Epithelial cell of prostate (primary cell): ENCODE data around the gene DNAAF5.
"Not testable (repeated sequence)": the region's sequence is repeated elsewhere in the genome, so short reads cannot be mapped to it uniquely, and the experiment has no call there.

Experiments used
- DNase-seq: peaks from one replicate; pipeline ENCODE4 v3.0.0-alpha.2; 2011; ENCODE audit warnings: low read depth, low spot score
- H3K27ac ChIP-seq: fragments of 450-650 bp; 2 replicates; pipeline ENCODE4 v1.5.1; 2017; ENCODE audit warnings: mild to moderate bottlenecking

DNAAF5 gene

GRCh38 chr7:778271-778967, 51.9 kb downstream of the DNAAF5 start:
- no peak overlapping the region for H3K27ac ChIP-seq
- DNase-seq: no peak

DNA sequence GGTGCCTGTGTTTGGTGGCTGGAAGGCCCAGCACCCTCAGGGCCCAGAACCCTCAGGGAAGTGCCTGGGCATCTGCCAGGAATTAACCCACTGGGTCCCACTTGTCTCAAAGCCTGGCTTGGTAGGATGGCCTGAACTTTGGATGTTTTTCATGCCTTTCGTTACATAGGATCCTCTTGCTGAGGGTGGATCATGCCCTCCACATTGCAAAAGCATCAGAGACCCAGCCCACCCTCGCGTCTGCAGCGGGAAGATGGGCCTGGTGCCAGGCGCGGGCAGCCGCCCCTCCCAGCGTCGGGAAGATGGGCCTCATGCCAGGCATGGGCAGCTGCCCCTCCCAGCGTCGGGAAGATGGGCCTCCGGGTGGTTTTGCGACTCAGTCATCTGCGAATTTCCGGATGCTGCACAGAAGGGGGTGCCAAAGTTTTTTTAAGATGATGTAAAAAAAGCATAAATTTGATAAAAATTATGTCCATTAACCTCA, 52.5 kb downstream of the DNAAF5 start:
- no peak for DNase-seq

DNA sequence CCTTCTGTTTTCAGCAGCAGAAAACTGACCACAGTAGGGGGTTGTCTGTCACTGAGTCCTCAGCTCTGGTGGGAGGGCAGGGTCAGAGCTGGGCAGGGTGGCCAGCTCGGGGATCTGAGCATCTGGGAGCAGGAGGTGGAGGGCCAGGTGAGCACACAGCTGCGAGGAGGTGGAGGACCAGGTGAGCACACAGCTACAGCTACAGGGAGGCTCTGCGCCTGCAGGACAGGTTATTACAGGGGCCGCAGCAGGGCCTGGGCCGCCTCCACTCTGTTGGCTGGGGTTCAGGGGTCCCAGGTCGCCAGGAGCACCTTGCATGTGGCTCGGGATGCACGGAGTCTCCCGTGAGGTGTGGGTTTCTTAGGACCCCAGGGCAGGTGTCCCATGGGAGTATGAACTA, 53.0 kb downstream of the DNAAF5 start:
- DNase-seq: no peak
- no peak overlapping the region for H3K27ac ChIP-seq

More for the DNA sequence above, 52.5 kb downstream of the DNAAF5 start:
- no peak overlapping the region for H3K27ac ChIP-seq

DNA sequence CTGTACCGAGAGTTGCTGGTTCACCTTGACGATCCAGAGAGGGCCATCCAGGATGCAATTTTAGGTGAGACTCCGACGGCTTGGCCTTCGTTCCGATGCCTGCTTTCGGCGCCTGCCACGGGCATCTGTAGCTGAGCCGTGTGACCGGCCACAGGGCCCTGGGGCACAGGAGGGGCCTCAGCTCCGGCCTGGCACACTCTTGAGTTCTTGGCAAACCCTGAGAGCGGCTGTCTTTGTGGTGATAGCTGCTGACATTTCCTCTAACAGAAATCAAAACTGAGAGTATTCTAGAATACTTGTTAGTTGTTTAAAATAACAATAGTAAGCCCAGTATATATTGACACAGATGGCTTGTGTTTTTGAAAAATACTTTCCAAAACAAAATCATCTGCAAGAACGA, 53.6 kb downstream of the DNAAF5 start:
- no peak overlapping the region for H3K27ac ChIP-seq
- DNase-seq: no peak

GRCh38 chr7:780516-780915, 54.0 kb downstream of the DNAAF5 start:
- DNase-seq: no peak
- H3K27ac ChIP-seq: no peak overlapping the region

DNA sequence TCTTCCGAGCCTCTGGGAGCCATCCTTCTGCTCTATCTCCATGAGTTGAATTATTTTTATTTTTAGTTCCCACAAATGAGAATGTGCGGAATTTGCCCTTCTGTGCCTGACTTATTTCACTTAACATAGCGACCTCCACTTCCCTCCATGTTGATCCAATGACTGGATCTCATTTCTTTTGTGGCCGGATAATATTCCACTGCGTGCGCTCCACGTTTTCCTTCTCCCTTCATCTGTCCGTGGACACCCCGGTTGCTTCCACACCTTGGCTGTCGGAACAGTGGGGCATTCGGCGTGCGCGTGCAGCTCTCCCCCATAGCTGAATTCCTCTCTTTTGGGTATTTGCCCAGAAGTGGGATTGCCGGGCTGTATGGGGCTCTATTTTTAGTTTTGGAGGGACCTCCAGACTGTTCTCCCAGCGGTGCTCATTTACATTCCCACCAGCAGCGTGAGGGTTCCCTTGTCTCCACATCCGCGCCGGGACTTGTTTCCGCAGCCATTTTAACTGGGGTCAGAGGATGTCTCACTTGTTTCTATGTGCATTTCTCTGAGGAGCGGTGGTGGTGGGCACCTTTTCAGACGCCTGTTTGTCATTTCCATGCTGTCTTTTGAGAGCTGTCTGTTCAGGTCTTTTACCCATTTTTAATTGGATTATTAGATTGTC, 54.8 kb downstream of the DNAAF5 start:
- DNase-seq: no peak
- H3K27ac ChIP-seq: no peak overlapping the region

GRCh38 chr7:781936-782529, 55.5 kb downstream of the DNAAF5 start:
- no peak overlapping the region for H3K27ac ChIP-seq
- DNase-seq: no peak

GRCh38 chr7:782718-783449, 56.4 kb downstream of the DNAAF5 start:
- DNase-seq: no peak
- H3K27ac ChIP-seq: no peak overlapping the region

DNA sequence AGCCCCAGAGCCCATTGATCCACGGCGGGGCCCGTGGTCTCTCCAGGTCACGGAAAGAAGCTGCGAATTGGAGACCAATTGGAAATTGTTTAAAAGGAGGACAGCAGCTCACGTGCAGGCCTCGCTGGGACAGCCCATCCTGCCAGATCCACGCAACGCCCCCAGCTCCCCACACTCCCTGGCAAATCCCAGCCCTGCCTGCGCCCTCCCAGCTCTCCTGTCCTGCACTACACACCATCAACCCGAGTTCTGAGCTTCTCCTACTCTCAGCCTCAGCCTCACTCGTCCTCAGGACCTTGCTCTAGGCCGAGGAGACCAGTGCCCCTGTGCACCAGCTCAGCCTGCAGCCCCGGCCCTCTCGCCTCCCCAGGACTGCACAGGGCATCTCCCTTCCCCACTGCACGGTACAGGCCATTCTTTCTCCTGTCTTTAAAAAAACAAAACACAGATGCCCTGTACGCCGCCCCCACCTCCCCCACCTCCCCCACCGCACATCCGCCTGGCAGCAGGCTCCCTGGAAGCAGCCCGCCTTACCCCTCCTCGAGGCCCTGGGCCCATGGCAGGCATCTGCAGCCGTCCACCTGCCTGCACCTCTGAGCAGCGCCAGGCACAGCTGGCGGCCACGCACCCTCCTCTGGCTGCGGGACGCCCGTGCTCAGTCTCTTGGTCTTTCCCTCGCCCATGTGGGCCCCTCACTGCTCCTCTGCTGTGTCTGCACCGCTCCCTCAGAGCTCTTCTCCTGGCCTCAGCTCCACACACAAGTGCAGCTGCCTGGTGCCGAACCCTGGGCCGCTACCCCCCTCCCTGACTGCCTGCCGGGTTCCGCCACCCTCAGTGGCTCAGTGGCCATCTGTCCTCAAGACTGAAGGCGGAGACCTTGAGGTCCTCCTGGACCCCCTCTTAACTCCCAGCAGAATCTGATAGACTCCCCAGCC, 57.3 kb downstream of the DNAAF5 start:
- no peak overlapping the region for H3K27ac ChIP-seq
- no peak for DNase-seq

GRCh38 chr7:784971-785370, 58.5 kb downstream of the DNAAF5 start:
- no peak overlapping the region for H3K27ac ChIP-seq
- DNase-seq: no peak

- no peak for DNase-seq
- H3K27ac ChIP-seq: no peak overlapping the region
These were observed 58.9 kb downstream of the DNAAF5 start for GRCh38 chr7:785416-785815.

GRCh38 chr7:786472-787255, 60.2 kb downstream of the DNAAF5 start:
- DNase-seq: no peak
- H3K27ac ChIP-seq: no peak overlapping the region

DNA sequence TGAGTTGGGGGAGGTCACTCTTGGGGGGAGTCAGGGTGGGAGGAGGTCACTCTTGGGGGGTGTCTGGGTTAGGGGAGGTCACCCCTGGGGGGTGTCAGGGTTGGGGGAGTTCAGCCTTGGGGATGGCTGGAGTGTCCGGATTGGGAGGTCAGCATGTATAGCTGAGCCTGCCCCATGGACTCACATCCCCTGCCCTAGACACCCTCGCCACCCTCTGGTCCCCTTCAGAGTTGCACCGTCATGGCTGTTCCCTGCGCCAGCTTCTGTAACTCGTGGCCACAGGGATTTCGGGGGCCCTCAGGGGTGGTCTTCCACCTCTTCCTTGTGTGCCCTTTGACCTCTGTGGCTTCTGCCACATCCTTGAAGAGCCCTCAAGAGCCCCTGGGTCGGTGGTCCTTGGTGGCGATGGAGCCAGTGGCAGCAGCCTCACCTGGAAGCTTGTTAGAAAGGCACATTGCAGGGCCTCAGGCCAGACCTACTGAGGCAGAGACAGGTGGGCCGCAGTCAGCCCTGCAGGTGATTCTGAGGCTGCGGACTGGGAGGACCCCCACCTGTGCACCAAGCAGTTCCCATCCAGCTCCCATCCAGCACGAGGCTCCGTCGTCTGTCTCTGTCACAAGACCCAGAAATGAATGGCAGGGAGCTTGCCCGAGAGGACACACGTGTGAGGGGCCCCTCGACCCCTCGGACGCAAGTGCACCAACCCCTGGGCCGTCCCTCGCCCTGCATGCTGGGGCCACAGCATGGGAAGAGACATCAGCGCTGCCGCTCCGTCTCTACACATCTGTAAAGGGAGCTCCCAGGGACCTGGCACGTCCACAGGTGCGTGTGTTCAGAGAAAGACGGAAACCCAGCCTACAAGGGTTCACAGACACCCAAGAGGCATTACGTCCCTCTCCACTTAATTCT, 61.1 kb downstream of the DNAAF5 start:
- no peak for DNase-seq
- no peak overlapping the region for H3K27ac ChIP-seq

DNA sequence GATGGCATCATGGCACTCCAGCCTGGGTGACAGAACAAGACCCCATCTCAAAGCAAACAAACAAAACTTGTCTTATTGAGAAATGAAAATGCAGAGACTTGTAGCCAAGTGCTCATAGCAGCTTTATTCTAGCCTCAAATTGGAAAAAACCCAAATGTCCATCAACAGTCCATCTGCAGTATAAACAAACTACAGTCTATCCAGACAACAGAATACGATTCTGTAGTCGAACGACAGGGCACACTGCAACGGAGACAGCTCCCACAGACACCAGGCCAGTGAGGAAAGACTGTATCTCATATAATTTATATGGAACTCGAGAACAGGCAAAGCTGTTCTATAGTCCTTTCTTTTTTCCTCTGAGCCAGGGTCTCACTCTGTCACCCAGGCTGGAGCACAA, 65.0 kb downstream of the DNAAF5 start:
- no peak for DNase-seq
- no peak overlapping the region for H3K27ac ChIP-seq

DNA sequence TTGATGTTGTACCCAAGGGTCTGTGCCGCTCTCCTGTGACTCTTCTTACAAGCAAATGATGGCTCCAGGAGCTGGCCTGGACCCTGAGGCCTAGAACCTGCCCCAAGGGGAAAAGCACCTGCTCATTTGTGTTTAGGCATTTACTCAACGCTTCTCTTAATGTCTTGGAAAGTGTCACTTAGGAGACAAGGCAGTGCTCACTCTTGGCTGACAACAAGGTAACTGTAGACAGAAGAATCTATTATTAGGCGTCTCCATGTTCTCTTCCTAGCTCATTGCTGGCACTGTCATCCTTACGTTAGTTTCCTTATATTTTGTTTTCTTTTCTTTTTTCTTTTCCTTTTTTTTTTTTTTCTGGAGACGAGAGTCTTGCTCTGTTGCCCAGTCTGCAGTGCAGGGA, 67.7 kb downstream of the DNAAF5 start:
- no peak overlapping the region for H3K27ac ChIP-seq
- no peak for DNase-seq

DNA sequence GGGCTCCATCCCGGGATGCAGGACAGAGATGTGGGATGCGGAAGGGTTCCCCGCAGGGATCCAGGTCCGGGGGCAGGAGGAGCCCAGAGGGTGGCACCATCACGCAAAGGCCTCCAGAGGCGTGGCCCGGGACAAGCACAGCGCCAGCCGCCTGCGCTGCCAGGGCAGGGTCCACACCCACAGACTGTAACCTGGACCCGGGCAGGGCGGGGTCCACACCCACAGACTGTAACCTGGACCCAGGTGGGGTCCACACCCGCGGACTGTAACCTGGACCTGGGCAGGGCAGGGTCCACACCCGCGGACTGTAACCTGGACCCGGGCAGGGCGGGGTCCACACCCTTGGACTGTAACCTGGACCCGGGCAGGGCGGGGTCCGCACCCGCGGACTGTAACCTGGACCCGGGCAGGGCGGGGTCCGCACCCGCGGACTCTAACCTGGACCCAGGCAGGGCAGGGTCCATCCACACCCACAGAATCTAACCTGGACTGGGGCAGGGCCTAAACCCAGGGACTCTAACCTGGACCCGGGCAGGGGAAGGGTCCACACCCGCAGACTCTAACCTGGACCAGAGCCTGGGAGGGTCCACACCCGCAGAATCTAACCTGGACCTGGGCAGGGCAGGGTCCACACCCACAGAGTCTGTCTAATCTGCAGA, 68.3 kb downstream of the DNAAF5 start:
- no peak for DNase-seq
- H3K27ac ChIP-seq: no peak overlapping the region

DNA sequence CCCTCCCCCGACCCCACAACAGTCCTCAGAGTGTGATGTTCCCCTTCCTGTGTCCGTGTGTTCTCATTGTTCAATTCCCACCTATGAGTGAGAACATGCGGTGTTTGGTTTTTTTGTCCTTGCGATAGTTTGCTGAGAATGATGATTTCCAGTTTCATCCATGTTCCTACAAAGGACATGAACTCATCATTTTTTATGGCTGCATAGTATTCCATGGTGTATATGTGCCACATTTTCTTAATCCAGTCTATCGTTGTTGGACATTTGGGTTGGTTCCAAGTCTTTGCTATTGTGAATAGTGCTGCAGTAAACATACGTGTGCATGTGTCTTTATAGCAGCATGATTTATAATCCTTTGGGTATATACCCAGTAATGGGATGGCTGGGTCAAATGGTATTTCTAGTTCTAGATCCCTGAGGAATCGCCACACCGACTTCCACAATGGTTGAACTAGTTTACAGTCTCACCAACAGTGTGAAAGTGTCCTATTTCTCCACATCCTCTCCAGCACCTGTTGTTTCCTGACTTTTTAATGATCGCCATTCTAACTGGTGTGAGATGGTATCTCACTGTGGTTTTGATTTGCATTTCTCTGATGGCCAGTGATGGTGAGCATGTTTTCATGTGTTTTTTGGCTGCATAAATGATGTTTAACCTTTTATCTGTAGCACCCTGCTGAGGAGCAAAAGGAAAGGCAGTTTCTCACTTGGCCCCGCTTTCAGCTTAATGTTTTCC, 70.1 kb downstream of the DNAAF5 start:
- DNase-seq, H3K27ac ChIP-seq: not testable (repeated sequence)
